Central memory CD8-positive, alpha-beta T cell (primary cell): Measurements from ENCODE around the gene PNPLA2.

Source experiments
- ATAC-seq: fragments of 150-1000 bp; cut with Tn5 transposase; replicated peaks from 2 replicates; pipeline ENCODE4 v1.10.0; 2022; ENCODE audit warnings: mild to moderate bottlenecking, moderate FRiP score, moderate number of reproducible peaks; ENCODE audit not compliant: poor library complexity, severe bottlenecking; ENCODE audit errors: extremely low read depth
- DNase-seq, 2 donors: peaks; one replicate each; pipeline ENCODE4 v3.0.0; 2021; ENCODE audit warnings: low spot score in 2 of 2
- H3K27ac Mint-ChIP-seq: one replicate; pipeline ENCODE4 v1.8.0; 2022; ENCODE audit warnings: low read depth, mild to moderate bottlenecking, moderate library complexity, mixed read lengths
- H3K27me3 Mint-ChIP-seq: one replicate; pipeline ENCODE4 v1.8.0; 2022; ENCODE audit warnings: mixed read lengths
- H3K36me3 Mint-ChIP-seq: one replicate; pipeline ENCODE4 v1.8.0; 2022; ENCODE audit warnings: mild to moderate bottlenecking, moderate library complexity, mixed read lengths; ENCODE audit not compliant: insufficient read depth
- H3K4me1 Mint-ChIP-seq: one replicate; pipeline ENCODE4 v1.8.0; 2022; ENCODE audit warnings: mixed read lengths
- H3K4me3 Mint-ChIP-seq: one replicate; pipeline ENCODE4 v1.8.0; 2022; ENCODE audit warnings: mild to moderate bottlenecking, moderate library complexity, mixed read lengths
- H3K9me3 Mint-ChIP-seq: one replicate; pipeline ENCODE4 v1.8.0; 2022; ENCODE audit warnings: mixed read lengths

PNPLA2 gene

GRCh38 chr11:853682-854448, 35.2 kb downstream of the PNPLA2 start:
- Mint-ChIP-seq H3K36me3 (peaks cover 6% of the 10 kb centered on the region), H3K4me1 (peaks cover 7% of the 10 kb centered on the region), H3K9me3 (no peaks in the 10 kb centered on the region), H3K27ac (no peak overlapping the region), H3K4me3 (no peak overlapping the region), H3K27me3 (no peaks in the 10 kb centered on the region)
- ATAC-seq, result no peak
- DNase-seq, result no peak

- ATAC-seq, result no peak
- Mint-ChIP-seq H3K36me3 (peaks cover 6% of the 10 kb centered on the region), H3K27ac (no peak overlapping the region), H3K4me3 (no peak overlapping the region), H3K9me3 (no peaks in the 10 kb centered on the region), H3K27me3 (no peaks in the 10 kb centered on the region), H3K4me1 (peaks cover 7% of the 10 kb centered on the region)
- no peak for DNase-seq
Measured at GRCh38 chr11:854601-855329, 36.1 kb downstream of the PNPLA2 start.

- Mint-ChIP-seq H3K27me3 (no peaks in the 10 kb centered on the region), H3K4me3 (no peak overlapping the region), H3K27ac (no peak overlapping the region), H3K9me3 (no peaks in the 10 kb centered on the region), H3K4me1 (peaks cover 7% of the 10 kb centered on the region), H3K36me3 (peaks cover 6% of the 10 kb centered on the region)
- DNase-seq (no peak), ATAC-seq (no peak)
Measured at GRCh38 chr11:855330-855674, 36.6 kb downstream of the PNPLA2 start.

- Mint-ChIP-seq H3K4me1 (peaks cover 7% of the 10 kb centered on the region), H3K9me3 (no peaks in the 10 kb centered on the region), H3K36me3 (peaks cover 6% of the 10 kb centered on the region), H3K4me3 (no peak overlapping the region), H3K27ac (no peak overlapping the region), H3K27me3 (no peaks in the 10 kb centered on the region)
- ATAC-seq (no peak), DNase-seq (no peak)
Measured at GRCh38 chr11:855796-856195, 37.1 kb downstream of the PNPLA2 start.

- Mint-ChIP-seq H3K36me3 (peaks cover 6% of the 10 kb centered on the region), H3K4me1 (peaks cover 7% of the 10 kb centered on the region), H3K27ac (peak overlapping the region; percentile 27), H3K4me3 (no peak overlapping the region), H3K9me3 (no peaks in the 10 kb centered on the region), H3K27me3 (no peaks in the 10 kb centered on the region)
- DNase-seq, result no peak
- no peak for ATAC-seq
Measured at GRCh38 chr11:856397-856796, 37.7 kb downstream of the PNPLA2 start.

GRCh38 chr11:858053-858761, 39.5 kb downstream of the PNPLA2 start:
- peaks cover 7% of the 10 kb centered on the region for H3K4me1 Mint-ChIP-seq
- ATAC-seq, result no peak
- peaks cover 2% of the 10 kb centered on the region for H3K36me3 Mint-ChIP-seq
- no peak for DNase-seq
- H3K4me3 Mint-ChIP-seq, result no peak overlapping the region
- H3K27ac Mint-ChIP-seq, result no peak overlapping the region
- no peaks in the 10 kb centered on the region for H3K9me3 Mint-ChIP-seq
- no peaks in the 10 kb centered on the region for H3K27me3 Mint-ChIP-seq

GRCh38 chr11:858762-859339, 40.1 kb downstream of the PNPLA2 start:
- no peaks in the 10 kb centered on the region for H3K9me3 Mint-ChIP-seq
- peaks cover 7% of the 10 kb centered on the region for H3K4me1 Mint-ChIP-seq
- H3K4me3 Mint-ChIP-seq, result no peak overlapping the region
- ATAC-seq, result no peak
- H3K36me3 Mint-ChIP-seq, result peaks cover 2% of the 10 kb centered on the region
- DNase-seq, result no peak
- no peak overlapping the region for H3K27ac Mint-ChIP-seq
- H3K27me3 Mint-ChIP-seq, result no peaks in the 10 kb centered on the region

GRCh38 chr11:859394-860131, 40.8 kb downstream of the PNPLA2 start:
- H3K4me1 Mint-ChIP-seq, result peaks cover 7% of the 10 kb centered on the region

GRCh38 chr11:860234-861104, 41.8 kb downstream of the PNPLA2 start:
- ATAC-seq (no peak), DNase-seq (no peak)
- Mint-ChIP-seq H3K27ac (peak overlapping the region; percentile 29), H3K9me3 (no peaks in the 10 kb centered on the region), H3K4me1 (peaks cover 7% of the 10 kb centered on the region), H3K27me3 (no peaks in the 10 kb centered on the region), H3K4me3 (no peak overlapping the region), H3K36me3 (peaks cover 4% of the 10 kb centered on the region)

More at GRCh38 chr11:859394-860131, 40.8 kb downstream of the PNPLA2 start:
- Mint-ChIP-seq H3K9me3 (no peaks in the 10 kb centered on the region), H3K36me3 (peaks cover 4% of the 10 kb centered on the region), H3K27ac (peak overlapping the region; percentile 85), H3K27me3 (no peaks in the 10 kb centered on the region), H3K4me3 (no peak overlapping the region)
- ATAC-seq, result no peak
- DNase-seq, result no peak

GRCh38 chr11:861105-861479, 42.4 kb downstream of the PNPLA2 start:
- Mint-ChIP-seq H3K27ac (peak overlapping the region; percentile 29), H3K4me3 (no peak overlapping the region), H3K9me3 (no peaks in the 10 kb centered on the region), H3K36me3 (peaks cover 4% of the 10 kb centered on the region), H3K4me1 (peaks cover 7% of the 10 kb centered on the region), H3K27me3 (no peaks in the 10 kb centered on the region)
- DNase-seq (no peak), ATAC-seq (no peak)

GRCh38 chr11:862081-862661, 43.5 kb downstream of the PNPLA2 start:
- Mint-ChIP-seq H3K9me3 (no peaks in the 10 kb centered on the region), H3K27ac (no peak overlapping the region), H3K4me1 (peaks cover under 1% of the 10 kb centered on the region), H3K4me3 (no peak overlapping the region), H3K36me3 (peaks cover 6% of the 10 kb centered on the region), H3K27me3 (no peaks in the 10 kb centered on the region)
- ATAC-seq, result no peak
- no peak for DNase-seq
